SK-N-SH treated with all-trans-retinoic acid at 6 μM for 48 hours (cell line): Measurements from ENCODE around the gene HSD11B1.

Experiments
- ARNTL ChIP-seq: fragments of 450-650 bp; formaldehyde crosslinking; IDR thresholded peaks from 2 replicates; pipeline ENCODE4 v1.5.0; 2020; ENCODE audit warnings: low read depth, mild to moderate bottlenecking, moderate library complexity, borderline replicate concordance
- CSDC2 ChIP-seq: fragments of 250-450 bp; sonication (Bioruptor Pico); IDR thresholded peaks from 2 replicates; pipeline ENCODE4 v1.5.0; 2020; ENCODE audit warnings: mild to moderate bottlenecking, moderate library complexity
- ZC3H10 ChIP-seq: fragments of 250-450 bp; sonication (Bioruptor Pico); IDR thresholded peaks from 2 replicates; pipeline ENCODE4 v1.5.1; 2021; ENCODE audit warnings: mild to moderate bottlenecking, moderate library complexity
- ZFP3 ChIP-seq: fragments of 250-450 bp; sonication (Bioruptor Pico); IDR thresholded peaks from 2 replicates; pipeline ENCODE4 v1.5.0; 2020; ENCODE audit warnings: mild to moderate bottlenecking, moderate library complexity

DNA sequence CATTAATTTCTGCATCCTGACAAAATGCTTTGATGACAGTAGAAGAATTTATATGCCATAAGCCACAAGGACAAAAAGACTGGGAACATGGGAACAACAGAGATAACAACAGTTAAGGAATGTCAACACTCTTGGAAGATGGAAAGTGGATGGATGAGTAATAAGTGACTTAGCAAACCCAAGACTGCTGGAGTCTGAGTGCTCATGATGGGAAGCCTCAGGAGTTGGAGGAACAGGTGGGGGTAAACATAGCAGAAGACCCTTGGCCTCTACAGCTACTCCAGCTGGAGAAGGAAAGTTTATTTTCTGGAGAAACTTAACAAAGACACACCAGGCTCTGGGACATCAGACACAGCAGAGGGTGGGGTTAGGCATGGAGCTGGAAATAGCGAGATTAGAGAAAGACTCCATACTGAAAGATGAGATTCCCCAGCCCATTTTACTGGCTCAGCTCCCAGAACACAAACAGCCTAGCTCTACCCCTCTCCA is 15.9 kb upstream of the HSD11B1 start:
- no peak for TF ChIP-seq ARNTL (CRISPR knock-in tag)
- TF ChIP-seq CSDC2 (CRISPR knock-in tag), result no peak
- no peak for TF ChIP-seq ZFP3 (CRISPR knock-in tag)
- TF ChIP-seq ZC3H10 (CRISPR knock-in tag), result peak; percentile 56; the same call in 1 of the 2 replicates
